Smooth muscle cell (in vitro differentiated cells): ENCODE measurements around the gene NELFA. TPM values are rescaled to one million over a fixed set of nuclear protein-coding genes. Genes with fewer than 3 reads are reported as not detected.

ENCODE experiments used
- DNase-seq: peaks from one replicate; lab custom pipeline; 2025; ENCODE audit not compliant: unreplicated experiment; lab: John Stamatoyannopoulos, UW
- H2AFZ ChIP-seq: fragments of 200-600 bp; sonication (generic); 2 replicates; pipeline ENCODE4 v1.6.0; 2016; ENCODE audit warnings: antibody characterized with exemption, low read depth, mild to moderate bottlenecking
- H3F3A ChIP-seq: fragments of 200-600 bp; sonication (generic); 2 replicates; pipeline ENCODE4 v1.6.0; 2017; ENCODE audit warnings: antibody characterized with exemption, low read depth
- H3K27ac ChIP-seq: fragments of 200-600 bp; sonication (generic); 2 replicates; pipeline ENCODE4 v1.5.1; 2016; ENCODE audit warnings: low read depth, mild to moderate bottlenecking
- H3K27me3 ChIP-seq: fragments of 200-600 bp; sonication (generic); 2 replicates; pipeline ENCODE4 v1.6.1; 2016; ENCODE audit warnings: low read depth, mild to moderate bottlenecking
- H3K36me3 ChIP-seq: fragments of 200-600 bp; sonication (generic); 2 replicates; pipeline ENCODE4 v1.5.1; 2016; ENCODE audit warnings: low read depth
- H3K4me1 ChIP-seq: fragments of 200-600 bp; sonication (generic); 2 replicates; pipeline ENCODE4 v1.5.1; 2016; ENCODE audit warnings: low read depth
- H3K4me2 ChIP-seq: fragments of 200-600 bp; sonication (generic); 2 replicates; pipeline ENCODE4 v1.6.0; 2016; ENCODE audit warnings: mild to moderate bottlenecking
- H3K4me3 ChIP-seq: fragments of 200-600 bp; sonication (generic); 2 replicates; pipeline ENCODE4 v1.5.1; 2016; ENCODE audit warnings: mild to moderate bottlenecking
- H3K79me2 ChIP-seq: fragments of 200-600 bp; sonication (generic); 2 replicates; pipeline ENCODE4 v1.6.0; 2016; ENCODE audit warnings: low read depth, mild to moderate bottlenecking
- H3K9ac ChIP-seq: fragments of 200-600 bp; sonication (generic); 2 replicates; pipeline ENCODE4 v1.6.0; 2016; ENCODE audit warnings: low read depth
- H3K9me3 ChIP-seq: fragments of 200-600 bp; sonication (generic); replicated peaks from 2 replicates; pipeline ENCODE4 v1.5.1; 2016; ENCODE audit warnings: low read depth
- H4K20me1 ChIP-seq: fragments of 200-600 bp; sonication (generic); 2 replicates; pipeline ENCODE4 v1.6.0; 2016; ENCODE audit warnings: low read depth
- CTCF ChIP-seq: fragments of 200-600 bp; sonication (generic); IDR thresholded peaks from 2 replicates; pipeline ENCODE4 v1.5.1; 2017; ENCODE audit warnings: borderline replicate concordance, mild to moderate bottlenecking, antibody characterized with exemption; ENCODE audit not compliant: insufficient read depth, poor library complexity, severe bottlenecking
- WGBS: methylation state at CpG from one replicate; pipeline ENCODE4 v1.1.7; 2016; ENCODE audit warnings: low lambda C conversion rate; 5-methylcytosine and 5-hydroxymethylcytosine counted together
- polyA plus RNA-seq: library from polyadenylated mRNA; unstranded; fragments of >200 nt; fragmentation: Nextera tagmentation; extraction: Ambion mirVana; gene quantifications from 2 replicates; pipeline ENCODE4 v1.2.1, GENCODE V29; 2016
- total RNA-seq: library from RNA; depleted of rRNA; stranded (reverse); fragments of >200 nt; gene quantifications from 2 replicates; pipeline ENCODE4 v1.2.3, GENCODE V29; 2014

NELFA gene
- total and polyA plus RNA-seq, 2 experiments from 2014 or later: 16.3 to 33.7 TPM

GRCh38 chr4:1988327-1988724, 20.4 kb downstream of the NELFA start:
- TF ChIP-seq CTCF: no peak
- no peak overlapping the region for H3K4me2 ChIP-seq
- no peaks in the 10 kb centered on the region for H3K36me3 ChIP-seq
- no peaks in the 10 kb centered on the region for H3K4me1 ChIP-seq
- WGBS: 95% methylated on average over 12 of the region's 12 CpGs
- no peak overlapping the region for H3K4me3 ChIP-seq
- DNase-seq: no peak
- H3K79me2 ChIP-seq: peaks cover 14% of the 10 kb centered on the region
- H3K9me3 ChIP-seq: no peaks in the 10 kb centered on the region
- no peak overlapping the region for H3K27ac ChIP-seq
- H3F3A ChIP-seq: no peaks in the 10 kb centered on the region
- H3K9ac ChIP-seq: no peak overlapping the region
- no peak overlapping the region for H2AFZ ChIP-seq
- H4K20me1 ChIP-seq: peaks cover 34% of the 10 kb centered on the region
- no peaks in the 10 kb centered on the region for H3K27me3 ChIP-seq

- H3K36me3 ChIP-seq: no peaks in the 10 kb centered on the region
- no peaks in the 10 kb centered on the region for H3K9me3 ChIP-seq
- no peaks in the 10 kb centered on the region for H3F3A ChIP-seq
- H2AFZ ChIP-seq: no peak overlapping the region
- H3K27ac ChIP-seq: no peak overlapping the region
- no peak overlapping the region for H3K9ac ChIP-seq
- H3K4me1 ChIP-seq: no peaks in the 10 kb centered on the region
- H4K20me1 ChIP-seq: peaks cover 29% of the 10 kb centered on the region
- H3K4me2 ChIP-seq: no peak overlapping the region
- H3K27me3 ChIP-seq: no peaks in the 10 kb centered on the region
- DNase-seq: no peak
- 96% methylated on average over 26 of the region's 26 CpGs for WGBS
- peaks cover 9% of the 10 kb centered on the region for H3K79me2 ChIP-seq
- no peak for TF ChIP-seq CTCF
- no peak overlapping the region for H3K4me3 ChIP-seq
Observed at GRCh38 chr4:1987721-1988326, 20.9 kb downstream of the NELFA start.

DNA sequence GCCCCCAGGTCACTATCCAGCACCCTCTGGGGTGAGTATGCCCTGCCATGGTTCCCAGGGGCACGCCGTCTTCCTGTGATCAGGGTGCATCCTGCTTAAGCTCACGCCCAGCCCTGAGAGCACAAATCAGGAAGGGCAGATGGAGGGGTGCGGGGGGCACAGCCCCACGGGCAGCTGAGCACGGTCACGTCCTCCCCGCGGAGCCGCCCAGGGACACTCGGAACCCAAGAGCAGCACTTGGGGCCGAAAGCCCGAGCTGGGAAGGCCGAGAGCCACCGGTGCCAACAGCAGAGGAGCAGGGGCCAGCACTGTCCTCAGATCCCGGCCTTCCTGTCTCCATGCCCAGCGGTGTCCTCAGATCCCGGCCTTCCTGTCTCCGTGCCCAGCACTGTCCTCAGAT, 21.5 kb downstream of the NELFA start:
- H3K36me3 ChIP-seq: no peaks in the 10 kb centered on the region
- WGBS: 99% methylated on average over 18 of the region's 19 CpGs
- no peak overlapping the region for H3K27ac ChIP-seq

More for the DNA sequence above, 21.5 kb downstream of the NELFA start:
- H3K4me2 ChIP-seq: no peak overlapping the region
- no peaks in the 10 kb centered on the region for H3K9me3 ChIP-seq
- DNase-seq: no peak
- no peak overlapping the region for H3K4me3 ChIP-seq
- no peak overlapping the region for H3K9ac ChIP-seq
- H3K4me1 ChIP-seq: no peaks in the 10 kb centered on the region
- peaks cover 6% of the 10 kb centered on the region for H3K79me2 ChIP-seq
- H4K20me1 ChIP-seq: peaks cover 24% of the 10 kb centered on the region
- H3K27me3 ChIP-seq: no peaks in the 10 kb centered on the region
- TF ChIP-seq CTCF: no peak
- no peak overlapping the region for H2AFZ ChIP-seq
- no peaks in the 10 kb centered on the region for H3F3A ChIP-seq
